Endothelial cell of umbilical vein (primary cell): ENCODE results near the gene NAP1L4. TPM values are rescaled to one million over a fixed set of nuclear protein-coding genes. Genes with fewer than 3 reads are reported as not detected.
A peak's percentile ranks its signal among the peaks of the same experiment; 100 is the strongest.

Source experiments
- BruUV-seq: library from RNA; stranded (reverse); fragments of 400-500 nt; replicated peaks from 2 replicates; lab custom pipeline; 2021; lab: Mats Ljungman, UMichigan
- CTCF ChIA-PET: fragments of 300-600, 350-600 bp; sonication (Branson Sonifier 250); formaldehyde crosslinking; loops from one replicate; lab custom pipeline; 2021; ENCODE audit warnings: antibody characterized with exemption, inconsistent platforms; lab: Charles Lee
- POLR2A ChIA-PET: fragments of 300-600, 350-600 bp; sonication (Branson Sonifier 250); formaldehyde crosslinking; loops from one replicate; lab custom pipeline; 2021; ENCODE audit warnings: antibody characterized with exemption, inconsistent platforms; lab: Charles Lee
- DNase-seq: peaks from one replicate; pipeline ENCODE4 v3.0.0-alpha.2; 2011; ENCODE audit warnings: low read depth, low spot score
- FAIRE-seq: peaks from 2 replicates; lab custom pipeline; 2011; peaks lifted over from hg19 to GRCh38; lab: Jason Lieb, UNC
- H2AFZ ChIP-seq: 2 replicates; pipeline ENCODE4 v1.6.0; 2012; ENCODE audit warnings: low read depth, low read length, control low read depth, inconsistent platforms
- H3K27ac ChIP-seq: 2 replicates; pipeline ENCODE4 v1.5.1; 2011; ENCODE audit warnings: low read depth, mild to moderate bottlenecking, control low read depth, low read length, moderate library complexity; ENCODE audit not compliant: insufficient read depth
- H3K27me3 ChIP-seq, 2 experiments: 2 replicates each; pipeline versions ENCODE4 v1.6.0 to v1.6.1; 2011; ENCODE audit warnings: low read length in 2 of 2, mixed read lengths in 1 of 2; ENCODE audit not compliant: control insufficient read depth in 2 of 2, insufficient read depth in 2 of 2
- H3K36me3 ChIP-seq, 2 experiments: 2 replicates in 1 of 2; 3 replicates in 1 of 2; pipeline ENCODE4 v1.5.1; 2011; ENCODE audit warnings: low read length in 2 of 2, mild to moderate bottlenecking in 1 of 2, moderate library complexity in 1 of 2; ENCODE audit not compliant: control insufficient read depth in 2 of 2, insufficient read depth in 2 of 2; ENCODE audit errors: extremely low read depth in 1 of 2
- H3K4me1 ChIP-seq: 3 replicates; pipeline ENCODE4 v1.5.1; 2011; ENCODE audit warnings: mild to moderate bottlenecking, low read length; ENCODE audit not compliant: control insufficient read depth, insufficient read depth; ENCODE audit errors: extremely low read depth
- H3K4me2 ChIP-seq: 2 replicates; pipeline ENCODE4 v1.6.1; 2011; ENCODE audit warnings: low read length, control low read depth, mixed read lengths; ENCODE audit not compliant: insufficient read depth
- H3K4me3 ChIP-seq, 3 experiments: fragments of 200-600 bp in 1 of 3; sonication (generic), shearing (Covaris generic) in 1 of 3; replicated peaks in 1 of 3; 2 replicates each; pipeline ENCODE4 v1.5.1; 2011 to 2016; ENCODE audit warnings: control low read depth in 3 of 3, low read length in 3 of 3, mild to moderate bottlenecking in 2 of 3, inconsistent platforms in 1 of 3, low read depth in 1 of 3, moderate library complexity in 1 of 3; ENCODE audit not compliant: insufficient read depth in 1 of 3
- H3K79me2 ChIP-seq: 2 replicates; pipeline ENCODE4 v1.6.0; 2012; ENCODE audit warnings: low read length, inconsistent platforms; ENCODE audit not compliant: control insufficient read depth, insufficient read depth
- H3K9ac ChIP-seq: replicated peaks from 2 replicates; pipeline ENCODE3; 2011; ENCODE audit warnings: low read length, control low read depth; ENCODE audit not compliant: insufficient read depth; ENCODE audit errors: extremely low read depth
- H3K9me1 ChIP-seq: replicated peaks from 3 replicates; pipeline ENCODE4 v1.6.0; 2011; ENCODE audit warnings: mild to moderate bottlenecking, low read length; ENCODE audit not compliant: control insufficient read depth, insufficient read depth; ENCODE audit errors: extremely low read depth
- H3K9me3 ChIP-seq: replicated peaks from 2 replicates; pipeline ENCODE4 v1.5.1; 2012; ENCODE audit warnings: low read length, inconsistent platforms; ENCODE audit not compliant: control insufficient read depth, insufficient read depth
- H4K20me1 ChIP-seq: replicated peaks from 2 replicates; pipeline ENCODE3; 2011; ENCODE audit warnings: mild to moderate bottlenecking, low read length; ENCODE audit not compliant: control insufficient read depth, insufficient read depth; ENCODE audit errors: extremely low read depth
- CTCF ChIP-seq, 2 donors: IDR thresholded peaks; 1 replicate in 1 of 2; 2 replicates in 1 of 2; pipeline ENCODE4 v1.5.1; 2011; ENCODE audit warnings: low read length in 2 of 2, mild to moderate bottlenecking in 2 of 2, moderate library complexity in 2 of 2, control low read depth in 1 of 2, inconsistent platforms in 1 of 2, low read depth in 1 of 2; ENCODE audit not compliant: insufficient read depth in 1 of 2; ENCODE audit errors: extremely low read depth in 1 of 2
- EZH2 ChIP-seq: IDR thresholded peaks from 2 replicates; pipeline ENCODE4 v1.6.1; 2012; ENCODE audit warnings: borderline replicate concordance, low read depth, mild to moderate bottlenecking, moderate library complexity, low read length, inconsistent platforms; ENCODE audit not compliant: severe bottlenecking
- FOS ChIP-seq: IDR thresholded peaks from 2 replicates; pipeline ENCODE4 v1.6.1; 2011; ENCODE audit warnings: mild to moderate bottlenecking, low read length, moderate library complexity, borderline replicate concordance; ENCODE audit not compliant: insufficient read depth
- GATA2 ChIP-seq: IDR thresholded peaks from 2 replicates; pipeline ENCODE4 v1.7.0; 2011; ENCODE audit warnings: low read depth, mild to moderate bottlenecking, moderate library complexity, mixed read lengths, low read length; ENCODE audit not compliant: insufficient read length, insufficient read depth
- JUN ChIP-seq: IDR thresholded peaks from 2 replicates; pipeline ENCODE4 v1.6.1; 2011; ENCODE audit warnings: borderline replicate concordance, low read depth; ENCODE audit not compliant: insufficient read length, insufficient read depth
- MYC ChIP-seq: IDR thresholded peaks from one replicate; pipeline ENCODE4 v1.6.1; 2011; ENCODE audit warnings: mild to moderate bottlenecking, low read depth, low read length
- POLR2A ChIP-seq: IDR thresholded peaks from 2 replicates; pipeline ENCODE4 v1.6.1; 2012; ENCODE audit warnings: low read depth, mild to moderate bottlenecking, control low read depth, low read length
- POLR2AphosphoS5 ChIP-seq: IDR thresholded peaks from 2 replicates; pipeline ENCODE4 v1.6.1; 2012; ENCODE audit warnings: low read depth, mild to moderate bottlenecking, control low read depth, low read length, moderate library complexity; ENCODE audit not compliant: insufficient read depth
- dilution Hi-C: fragments of 300-500 bp; cut with MboI; formaldehyde crosslinking; loops from one replicate; pipeline ENCODE4 v1.15.0; 2019; ENCODE audit warnings: low sequenced_read_pairs; ENCODE audit not compliant: extremely low pct_ligation_motif_present
- intact Hi-C: fragments of 100-400 bp; cut with micrococcal nuclease; formaldehyde crosslinking; loops from one replicate; pipeline ENCODE4 v1.10.0; 2022
- polyA plus RNA-seq, 4 experiments: library from polyadenylated mRNA; depleted of rRNA in 3 of 4; stranded (reverse) in 3 of 4; unstranded in 1 of 4; fragments of >200 nt; gene quantifications; 2 replicates each; pipeline versions ENCODE4 v1.2.1 to v1.2.3, GENCODE V29; 2011 to 2012; ENCODE audit warnings: missing spikeins in 1 of 4
- total RNA-seq: library from RNA; stranded (reverse); gene quantifications from 2 replicates; pipeline ENCODE4 v1.2.3, GENCODE V29; 2021
- TF ChIP-seq, protein P1 (sequence below): IDR thresholded peaks from 2 replicates; pipeline ENCODE4 v1.6.1; 2011; ENCODE audit not compliant: insufficient read depth, insufficient read length

NAP1L4 gene
- total and polyA plus RNA-seq, 2 donors (not counting 3 experiments of a cell fraction or from before 2014, with no cell fraction given): 100.0 to 177 TPM

GRCh38 chr11:2952290-2952689 lies 39.8 kb downstream of the NAP1L4 start:
- BruUV-seq: no TSS peak
- H2AFZ ChIP-seq: no peak overlapping the region
- no peak for TF ChIP-seq EZH2
- FAIRE-seq: no peak
- H3K4me1 ChIP-seq: peaks cover 34% of the 10 kb centered on the region
- no peaks in the 10 kb centered on the region for H3K27me3 ChIP-seq
- peaks cover 20% of the 10 kb centered on the region for H3K79me2 ChIP-seq
- no peaks in the 10 kb centered on the region for H3K9me1 ChIP-seq
- H3K27ac ChIP-seq: peak overlapping the region; percentile 81
- DNase-seq: no peak
- no peak overlapping the region for H3K4me3 ChIP-seq
- peak overlapping the region; percentile 33 for H3K9ac ChIP-seq
- CTCF ChIA-PET: interaction anchor here (0.6 to 2.0 kb wide), 4 partner anchors 19 to 419 kb away, joined by 3 to 7 read pairs (median 4); no protein-coding TSS in a partner anchor
- no peaks in the 10 kb centered on the region for H4K20me1 ChIP-seq
- intact Hi-C loops (loop anchor here (2.0 kb wide), 1 partner anchor 419 kb away; no protein-coding TSS in a partner anchor), dilution Hi-C loops (no loop called here)
- no peaks in the 10 kb centered on the region for H3K9me3 ChIP-seq
- H3K36me3 ChIP-seq: peaks cover 35 to 46% of the 10 kb centered on the region in 2 experiments
- H3K4me2 ChIP-seq: peak overlapping the region; percentile 71
- POLR2A ChIA-PET: interaction anchor here (0.6 kb wide), 1 partner anchor 18 kb away, joined by 3 read pairs; no protein-coding TSS in a partner anchor

- DNase-seq (peak; percentile 74), FAIRE-seq (peak; percentile 79)
- Histone ChIP-seq H3K36me3 (peaks cover 34 to 48% of the 10 kb centered on the region in 2 experiments), H3K4me2 (peak overlapping the region; percentile 71), H4K20me1 (no peaks in the 10 kb centered on the region), H3K9me3 (no peaks in the 10 kb centered on the region), H3K27me3 (no peaks in the 10 kb centered on the region), H3K27ac (peak overlapping the region; percentile 81), H3K9ac (peak overlapping the region; percentile 33), H3K79me2 (peaks cover 23% of the 10 kb centered on the region), H3K9me1 (no peaks in the 10 kb centered on the region), H3K4me1 (peaks cover 35% of the 10 kb centered on the region), H3K4me3 (peak overlapping the region in 1 of 3 experiments; percentile 24), H2AFZ (no peak overlapping the region)
- ChIA-PET POLR2A (interaction anchor here (0.6 kb wide), 1 partner anchor 17 kb away, joined by 3 read pairs; no protein-coding TSS in a partner anchor), CTCF (interaction anchor here (0.6 to 2.0 kb wide), 5 partner anchors 18 to 420 kb away, joined by 3 to 7 read pairs (median 3); no protein-coding TSS in a partner anchor)
- BruUV-seq: TSS peak; percentile 85
- intact Hi-C loops (loop anchor here (2.0 kb wide), 2 partner anchors 39 to 419 kb away; no protein-coding TSS in a partner anchor), dilution Hi-C loops (no loop called here)
- peak; percentile 78 for TF ChIP-seq JUN
- no peak for TF ChIP-seq CTCF (IDR thresholded peaks at IDR 0.05; ENCODE audit: extremely low read depth in 1 of 2, insufficient read depth in 1 of 2, low read depth in 1 of 2, low read length in 2 of 2)
- no peak for TF ChIP-seq MYC
- TF ChIP-seq POLR2AphosphoS5: peak; percentile 40
- TF ChIP-seq, protein P1, sequence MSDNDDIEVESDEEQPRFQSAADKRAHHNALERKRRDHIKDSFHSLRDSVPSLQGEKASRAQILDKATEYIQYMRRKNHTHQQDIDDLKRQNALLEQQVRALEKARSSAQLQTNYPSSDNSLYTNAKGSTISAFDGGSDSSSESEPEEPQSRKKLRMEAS: peak; percentile 11
- peak; percentile 74 for TF ChIP-seq FOS
- TF ChIP-seq POLR2A: peak; percentile 42
- peak; percentile 42 for TF ChIP-seq GATA2
These were observed 40.7 kb downstream of the NAP1L4 start for GRCh38 chr11:2951231-2952110.
